CD14-positive monocyte (primary cell): ENCODE data around the gene SYNPO. TPM values are rescaled to one million over a fixed set of nuclear protein-coding genes. Genes with fewer than 3 reads are reported as not detected.

Source experiments
- DNase-seq, 3 donors: peaks; one replicate each; pipeline ENCODE4 v3.0.0-alpha.2; 2011 to 2022
- H2AFZ ChIP-seq: 2 replicates; pipeline ENCODE4 v1.6.0; 2012; ENCODE audit warnings: mild to moderate bottlenecking, low read depth, low read length, inconsistent platforms; ENCODE audit not compliant: insufficient read depth, poor library complexity, severe bottlenecking
- H3K27ac ChIP-seq, 2 donors: 1 replicate in 1 of 2; 2 replicates in 1 of 2; pipeline ENCODE4 v1.5.1; 2012 to 2013; ENCODE audit warnings: low read length in 2 of 2, control low read depth in 1 of 2, inconsistent platforms in 1 of 2, low read depth in 1 of 2, mild to moderate bottlenecking in 1 of 2
- H3K27me3 ChIP-seq, 2 donors: one replicate each; pipeline versions ENCODE4 v1.6.0 to v1.6.1; 2011 to 2013; ENCODE audit warnings: low read length in 2 of 2; ENCODE audit not compliant: control insufficient read depth in 2 of 2, insufficient read depth in 2 of 2
- H3K36me3 ChIP-seq, 2 donors: replicated peaks in 1 of 2; 1 replicate in 1 of 2; 2 replicates in 1 of 2; pipeline versions ENCODE4 v1.5.1 to v1.6.1; 2012 to 2013; ENCODE audit warnings: low read length in 2 of 2, control low read depth in 1 of 2, inconsistent platforms in 1 of 2, mild to moderate bottlenecking in 1 of 2; ENCODE audit not compliant: insufficient read depth in 2 of 2, control insufficient read depth in 1 of 2
- H3K4me1 ChIP-seq, 2 donors: 1 replicate in 1 of 2; 2 replicates in 1 of 2; pipeline versions ENCODE4 v1.5.1 to v1.6.1; 2012 to 2013; ENCODE audit warnings: low read length in 2 of 2, control low read depth in 1 of 2, inconsistent platforms in 1 of 2, mild to moderate bottlenecking in 1 of 2, moderate library complexity in 1 of 2; ENCODE audit not compliant: insufficient read depth in 2 of 2, control insufficient read depth in 1 of 2
- H3K4me2 ChIP-seq: replicated peaks from 2 replicates; pipeline ENCODE3; 2012; ENCODE audit warnings: low read length, moderate library complexity, mild to moderate bottlenecking; ENCODE audit not compliant: poor library complexity, severe bottlenecking; ENCODE audit errors: extremely low read depth
- H3K4me3 ChIP-seq, 3 experiments: fragments of 200-600 bp in 1 of 3; sonication (generic) in 1 of 3; replicated peaks in 1 of 3; 1 replicate in 2 of 3; 2 replicates in 1 of 3; pipeline ENCODE4 v1.5.1; 2011 to 2013; ENCODE audit warnings: low read length in 3 of 3, mild to moderate bottlenecking in 3 of 3, control low read depth in 2 of 3, low read depth in 2 of 3, inconsistent platforms in 1 of 3, moderate library complexity in 1 of 3
- H3K79me2 ChIP-seq: 2 replicates; pipeline ENCODE4 v1.6.0; 2012; ENCODE audit warnings: mild to moderate bottlenecking, control low read depth, inconsistent platforms, low read length, moderate library complexity; ENCODE audit not compliant: insufficient read depth
- H3K9ac ChIP-seq: 2 replicates; pipeline ENCODE4 v1.6.0; 2017; ENCODE audit warnings: low read length, mild to moderate bottlenecking; ENCODE audit not compliant: insufficient read depth, poor library complexity, severe bottlenecking
- H3K9me3 ChIP-seq, 2 donors: replicated peaks in 1 of 2; 1 replicate in 1 of 2; 2 replicates in 1 of 2; pipeline versions ENCODE4 v1.5.1 to v1.6.1; 2012 to 2013; ENCODE audit warnings: low read length in 2 of 2, control low read depth in 1 of 2; ENCODE audit not compliant: control insufficient read depth in 1 of 2, insufficient read depth in 1 of 2
- H4K20me1 ChIP-seq: 2 replicates; pipeline ENCODE4 v1.6.0; 2012; ENCODE audit warnings: mild to moderate bottlenecking, low read length, control low read depth, moderate library complexity; ENCODE audit not compliant: insufficient read depth
- H3K27ac Mint-ChIP-seq, 7 donors: one replicate each; pipeline ENCODE4 v1.8.0; 2020; ENCODE audit warnings: mild to moderate bottlenecking in 7 of 7, mixed read lengths in 7 of 7, moderate library complexity in 6 of 7, inconsistent platforms in 2 of 7
- H3K27me3 Mint-ChIP-seq, 3 donors: one replicate each; pipeline ENCODE4 v1.8.0; 2021 to 2022; ENCODE audit warnings: low read depth in 3 of 3, mild to moderate bottlenecking in 3 of 3, mixed read lengths in 3 of 3, moderate library complexity in 3 of 3, inconsistent platforms in 1 of 3
- H3K36me3 Mint-ChIP-seq, 2 donors: one replicate each; pipeline ENCODE4 v1.8.0; 2020; ENCODE audit warnings: mixed read lengths in 2 of 2, inconsistent platforms in 1 of 2, mild to moderate bottlenecking in 1 of 2
- H3K4me1 Mint-ChIP-seq: one replicate; pipeline ENCODE4 v1.8.0; 2020; ENCODE audit warnings: mild to moderate bottlenecking, mixed read lengths
- H3K4me3 Mint-ChIP-seq, 2 donors: one replicate each; pipeline ENCODE4 v1.8.0; 2020; ENCODE audit warnings: mild to moderate bottlenecking in 2 of 2, mixed read lengths in 2 of 2, moderate library complexity in 1 of 2
- H3K9me3 Mint-ChIP-seq, 7 donors: one replicate each; pipeline ENCODE4 v1.8.0; 2020 to 2022; ENCODE audit warnings: mixed read lengths in 7 of 7, mild to moderate bottlenecking in 6 of 7, moderate library complexity in 6 of 7, inconsistent platforms in 2 of 7
- WGBS: methylation state at CpG from one replicate; pipeline ENCODE4 v1.1.5; 2013; ENCODE audit warnings: missing lambda C conversion rate; ENCODE audit not compliant: insufficient coverage; 5-methylcytosine and 5-hydroxymethylcytosine counted together
- intact Hi-C, 2 donors: fragments of 100-400 bp; cut with micrococcal nuclease; formaldehyde crosslinking; loops; one replicate each; pipeline versions ENCODE4 v1.15.0 to v1.15.1; 2023
- polyA plus RNA-seq, 3 donors: library from polyadenylated mRNA; depleted of rRNA in 1 of 3; unstranded in 2 of 3; stranded (reverse) in 1 of 3; fragments of 300-500 nt in 2 of 3; fragments of >200 nt in 1 of 3; fragmentation: Illumina TruSeq in 2 of 3; gene quantifications; 1 replicate in 2 of 3; 2 replicates in 1 of 3; pipeline ENCODE4 v1.2.3, GENCODE V29; 2012 to 2021
- TF ChIP-seq, protein P1 (sequence below): fragments of 200-600 bp; IDR thresholded peaks from one replicate; pipeline ENCODE4 v1.8.0; 2022; ENCODE audit warnings: antibody characterized with exemption, mild to moderate bottlenecking

SYNPO gene
- polyA plus RNA-seq, 3 donors, result not detected

DNA sequence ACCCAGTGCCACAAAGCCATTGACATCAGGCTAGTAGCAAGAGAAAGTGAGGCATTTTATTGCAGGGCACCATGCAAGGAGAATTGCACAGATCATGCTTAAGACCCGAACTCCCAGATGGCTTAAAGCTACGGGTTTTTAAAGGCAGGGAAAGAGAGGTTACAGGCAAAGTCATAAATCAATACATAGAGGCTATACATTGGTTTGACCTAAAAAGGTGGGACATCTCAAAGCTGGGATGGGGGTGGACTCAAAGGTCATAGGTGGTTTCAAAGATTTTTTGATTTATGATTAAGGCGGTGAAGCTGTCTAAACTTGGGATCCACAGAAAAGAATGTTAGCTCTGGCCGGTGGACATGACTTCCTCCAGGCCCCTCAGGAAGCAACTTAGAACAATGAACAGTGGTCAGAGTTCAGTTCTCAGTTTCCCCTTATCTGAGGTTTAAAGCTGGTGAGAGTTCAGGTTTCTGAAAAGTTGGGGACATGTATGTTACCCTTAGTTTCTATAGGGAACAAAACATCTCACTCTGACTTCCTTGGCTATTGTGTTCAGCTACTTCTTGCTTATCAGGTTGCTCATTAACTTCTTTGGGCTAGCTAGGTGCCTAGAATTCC lies 66.4 kb downstream of the SYNPO start:
- H3K27ac Mint-ChIP-seq, result peak overlapping the region in 1 of 7 donors; percentile 1
- H3K79me2 ChIP-seq, result no peaks in the 10 kb centered on the region
- DNase-seq, result no peak
- TF ChIP-seq, protein P1, sequence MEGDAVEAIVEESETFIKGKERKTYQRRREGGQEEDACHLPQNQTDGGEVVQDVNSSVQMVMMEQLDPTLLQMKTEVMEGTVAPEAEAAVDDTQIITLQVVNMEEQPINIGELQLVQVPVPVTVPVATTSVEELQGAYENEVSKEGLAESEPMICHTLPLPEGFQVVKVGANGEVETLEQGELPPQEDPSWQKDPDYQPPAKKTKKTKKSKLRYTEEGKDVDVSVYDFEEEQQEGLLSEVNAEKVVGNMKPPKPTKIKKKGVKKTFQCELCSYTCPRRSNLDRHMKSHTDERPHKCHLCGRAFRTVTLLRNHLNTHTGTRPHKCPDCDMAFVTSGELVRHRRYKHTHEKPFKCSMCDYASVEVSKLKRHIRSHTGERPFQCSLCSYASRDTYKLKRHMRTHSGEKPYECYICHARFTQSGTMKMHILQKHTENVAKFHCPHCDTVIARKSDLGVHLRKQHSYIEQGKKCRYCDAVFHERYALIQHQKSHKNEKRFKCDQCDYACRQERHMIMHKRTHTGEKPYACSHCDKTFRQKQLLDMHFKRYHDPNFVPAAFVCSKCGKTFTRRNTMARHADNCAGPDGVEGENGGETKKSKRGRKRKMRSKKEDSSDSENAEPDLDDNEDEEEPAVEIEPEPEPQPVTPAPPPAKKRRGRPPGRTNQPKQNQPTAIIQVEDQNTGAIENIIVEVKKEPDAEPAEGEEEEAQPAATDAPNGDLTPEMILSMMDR, result no peak
- no peak overlapping the region for H3K4me3 ChIP-seq
- H3K4me3 Mint-ChIP-seq, result no peak overlapping the region
- H3K4me1 ChIP-seq, result no peaks in the 10 kb centered on the region
- H3K4me2 ChIP-seq, result no peak overlapping the region
- no peaks in the 10 kb centered on the region for H4K20me1 ChIP-seq
- peaks cover 9% of the 10 kb centered on the region for H3K4me1 Mint-ChIP-seq
- intact Hi-C loops, result loop anchor here in 1 of 2 donors (10.0 kb wide), 1 partner anchor 48 kb away; the partner anchor contains the start of gene DCTN4
- H3K36me3 ChIP-seq, result peaks cover 41 to 51% of the 10 kb centered on the region in 2 donors
- H3K27me3 Mint-ChIP-seq, result no peaks in the 10 kb centered on the region
- H3K9me3 ChIP-seq, result no peaks in the 10 kb centered on the region
- no peak overlapping the region for H3K9ac ChIP-seq
- no peak overlapping the region for H3K27ac ChIP-seq
- no peak overlapping the region for H2AFZ ChIP-seq
- 82% methylated on average over 4 of the region's 4 CpGs for WGBS
- peaks cover 41 to 60% of the 10 kb centered on the region in 2 donors for H3K36me3 Mint-ChIP-seq
- no peaks in the 10 kb centered on the region for H3K9me3 Mint-ChIP-seq
- no peaks in the 10 kb centered on the region for H3K27me3 ChIP-seq

Other genes starting within 250 kb of the SYNPO start
- 1,000 to 10,000 TPM; 3,498 to 7,550 (median 4,939) TPM for gene CD74, start 227.8 kb upstream of the SYNPO start, polyA plus RNA-seq
- gene RPS14, start 190.9 kb upstream of the SYNPO start, polyA plus RNA-seq, result 1,000 to 10,000 TPM; 2,768 to 4,675 (median 3,499) TPM
- gene NDST1, start 132.5 kb upstream of the SYNPO start, polyA plus RNA-seq, result 10 to 100 TPM in 1 of 3 donors, 1 to 10 TPM in 2; 7.0 to 18.9 (median 7.5) TPM
- not detected for gene MYOZ3, start 20.6 kb downstream of the SYNPO start, polyA plus RNA-seq
- gene RBM22, start 60.4 kb downstream of the SYNPO start, polyA plus RNA-seq, result 10 to 100 TPM; 37.9 to 68.4 (median 47.4) TPM
- gene DCTN4, start 118.4 kb downstream of the SYNPO start, polyA plus RNA-seq, result 10 to 100 TPM; 14.6 to 34.4 (median 16.3) TPM
- gene SMIM3, start 138.1 kb downstream of the SYNPO start, polyA plus RNA-seq, result 10 to 100 TPM; 41.7 to 52.2 (median 45.4) TPM
- gene IRGM, start 205.9 kb downstream of the SYNPO start, polyA plus RNA-seq, result under 1 TPM in 1 of 3 donors, not detected in 2; 0.07 TPM